K562 (cell line): ENCODE data around the gene PRKCB. TPM values are rescaled to one million over a fixed set of nuclear protein-coding genes. Genes with fewer than 3 reads are reported as not detected.

ENCODE experiments used
- ATAC-seq: fragments of 200-7000 bp; cut with Tn5 transposase; 3 replicates; pipeline ENCODE4 v1.9.1; 2020; ENCODE audit warnings: moderate library complexity
- BruUV-seq: library from RNA; stranded (reverse); fragments of 400-500 nt; replicated peaks from 2 replicates; lab custom pipeline; 2021; lab: Mats Ljungman, UMichigan
- CTCF ChIA-PET: fragments of 300-600 bp; formaldehyde crosslinking; extraction: SDS; loops from one replicate; lab custom pipeline; 2021; ENCODE audit warnings: low intra/inter-chr PET ratio; lab: Yijun Ruan, JAX
- POLR2A ChIA-PET: fragments of 300-600, 350-650 bp; sonication (Branson Sonifier 250); formaldehyde crosslinking; extraction: SDS; loops from one replicate; lab custom pipeline; 2021; ENCODE audit warnings: antibody characterized with exemption, inconsistent platforms; lab: Yijun Ruan, JAX
- DNase-seq, 4 experiments: peaks; one replicate each; pipeline versions ENCODE4 v3.0.0 to v3.0.0-alpha.2; 2011 to 2018; ENCODE audit warnings: low spot score in 3 of 4, mixed read lengths in 3 of 4; ENCODE audit errors: extremely low read depth in 1 of 4
- FAIRE-seq: peaks from 2 replicates; lab custom pipeline; 2011; peaks lifted over from hg19 to GRCh38; lab: Jason Lieb, UNC
- H2AFZ ChIP-seq: 2 replicates; pipeline ENCODE4 v1.6.0; 2011; ENCODE audit warnings: low read depth, low read length, control low read depth, inconsistent platforms
- H3K27ac ChIP-seq: fragments of 200-600 bp; 3 replicates; pipeline ENCODE4 v1.8.0; 2011; ENCODE audit warnings: low read depth, mild to moderate bottlenecking, control low read depth, inconsistent platforms, low read length, moderate library complexity, mixed read lengths; ENCODE audit errors: extremely low read depth
- H3K27me3 ChIP-seq, 2 experiments: fragments of 300-600 bp in 1 of 2; 2 replicates in 1 of 2; 3 replicates in 1 of 2; pipeline versions ENCODE4 v1.6.0 to v1.8.0; 2011; ENCODE audit warnings: inconsistent platforms in 2 of 2, low read length in 2 of 2, mild to moderate bottlenecking in 1 of 2, mixed read lengths in 1 of 2, moderate library complexity in 1 of 2; ENCODE audit not compliant: control insufficient read depth in 2 of 2, insufficient read depth in 2 of 2
- H3K36me3 ChIP-seq: fragments of 300-600 bp; 3 replicates; pipeline ENCODE4 v1.8.0; 2011; ENCODE audit warnings: mild to moderate bottlenecking, low read length, inconsistent platforms; ENCODE audit not compliant: control insufficient read depth, insufficient read depth
- H3K4me1 ChIP-seq, 2 experiments: fragments of 200-600 bp in 1 of 2; replicated peaks in 1 of 2; 2 replicates in 1 of 2; 3 replicates in 1 of 2; pipeline versions ENCODE4 v1.5.1 to v1.8.0; 2011; ENCODE audit warnings: inconsistent platforms in 2 of 2, low read length in 2 of 2, mild to moderate bottlenecking in 1 of 2, mixed read lengths in 1 of 2, moderate library complexity in 1 of 2; ENCODE audit not compliant: control insufficient read depth in 2 of 2, insufficient read depth in 2 of 2
- H3K4me2 ChIP-seq: 2 replicates; pipeline ENCODE4 v1.6.1; 2011; ENCODE audit warnings: low read length, control low read depth, inconsistent platforms, mixed read lengths; ENCODE audit not compliant: insufficient read depth
- H3K4me3 ChIP-seq: fragments of 200-600 bp; sonication (generic), shearing (Covaris generic); 2 replicates; pipeline ENCODE4 v1.5.1; 2016; ENCODE audit warnings: control low read depth, inconsistent platforms
- H3K79me2 ChIP-seq: fragments of 200-600 bp; 3 replicates; pipeline ENCODE4 v1.8.0; 2011; ENCODE audit warnings: low read length, inconsistent platforms; ENCODE audit not compliant: control insufficient read depth, insufficient read depth
- H3K9ac ChIP-seq, 2 experiments: 2 replicates each; pipeline versions ENCODE4 v1.6.0 to v1.6.1; 2011; ENCODE audit warnings: low read depth in 2 of 2, low read length in 2 of 2, control low read depth in 1 of 2, inconsistent platforms in 1 of 2, mild to moderate bottlenecking in 1 of 2, mixed read lengths in 1 of 2; ENCODE audit not compliant: insufficient read depth in 1 of 2
- H3K9me1 ChIP-seq: one replicate; pipeline ENCODE4 v1.6.0; 2011; ENCODE audit warnings: inconsistent platforms, mild to moderate bottlenecking, low read length, moderate library complexity; ENCODE audit not compliant: control insufficient read depth, insufficient read depth
- H3K9me3 ChIP-seq: replicated peaks from 2 replicates; pipeline ENCODE4 v1.5.1; 2011; ENCODE audit warnings: low read depth, low read length, inconsistent platforms; ENCODE audit not compliant: control insufficient read depth, insufficient read depth
- H4K20me1 ChIP-seq: replicated peaks from 2 replicates; pipeline ENCODE4 v1.6.1; 2011; ENCODE audit warnings: low read length, inconsistent platforms, mixed read lengths; ENCODE audit not compliant: control insufficient read depth, insufficient read depth
- CCAR2 ChIP-seq: fragments of 200-400 bp; formaldehyde crosslinking; IDR thresholded peaks from 2 replicates; pipeline ENCODE4 v1.6.1; 2017; ENCODE audit warnings: mild to moderate bottlenecking, low read depth, low read length
- NR3C1 ChIP-seq: sonication (generic); formaldehyde crosslinking; IDR thresholded peaks from 2 replicates; pipeline ENCODE4 v1.8.1; 2022; ENCODE audit warnings: missing genetic modification reagents
- RBFOX2 ChIP-seq: fragments of 200-400 bp; formaldehyde crosslinking; IDR thresholded peaks from 2 replicates; pipeline ENCODE4 v1.6.1; 2017; ENCODE audit warnings: low read depth, mild to moderate bottlenecking, low read length, moderate library complexity
- SRSF3 ChIP-seq: fragments of 200-400 bp; formaldehyde crosslinking; IDR thresholded peaks from 2 replicates; pipeline ENCODE4 v1.6.1; 2016; ENCODE audit warnings: mild to moderate bottlenecking, low read length, moderate library complexity; ENCODE audit not compliant: insufficient read depth
- TRIM28 ChIP-seq: fragments of 450-650 bp; IDR thresholded peaks from 2 replicates; pipeline ENCODE4 v1.6.1; 2017
- ZNF79 ChIP-seq: fragments of 250-450 bp; sonication (Bioruptor Pico); IDR thresholded peaks from 2 replicates; pipeline ENCODE4 v1.4.0; 2020; ENCODE audit warnings: low read depth, mild to moderate bottlenecking, moderate library complexity
- WGBS: fragments of 100-300 bp; shearing (Covaris generic); methylation state at CpG from one replicate; pipeline ENCODE4 v1.1.6; 2016; ENCODE audit warnings: low coverage, mixed read lengths; ENCODE audit not compliant: insufficient coverage; ENCODE audit errors: missing lambda C conversion rate; 5-methylcytosine and 5-hydroxymethylcytosine counted together
- in situ Hi-C: fragments of 300-500 bp; cut with MboI; formaldehyde crosslinking; loops from 4 replicates; pipeline ENCODE4 v1.15.0; 2018; ENCODE audit warnings: inconsistent platforms, mixed read lengths
- intact Hi-C: fragments of 100-400 bp; cut with micrococcal nuclease; formaldehyde crosslinking; loops from 2 replicates; pipeline ENCODE4 v1.14.2; 2022
- polyA plus RNA-seq, 8 experiments: library from polyadenylated mRNA; depleted of rRNA in 4 of 8; stranded (reverse) in 5 of 8; unstranded in 3 of 8; fragments of >200 nt; fragmentation: Nextera tagmentation in 2 of 8; fragmentation: Illumina TruSeq in 1 of 8; extraction: Ambion mirVana in 2 of 8; extraction: Trizol in 1 of 8; gene quantifications; 2 replicates each; pipeline versions ENCODE4 v1.2.1 to v1.2.3, GENCODE V29; 2011 to 2014; ENCODE audit warnings: inconsistent platforms in 1 of 8, missing spikeins in 1 of 8
- total RNA-seq, 7 experiments: library from RNA; depleted of rRNA in 6 of 7; stranded (reverse); fragments of >200 nt in 6 of 7; fragmentation: Illumina TruSeq in 2 of 7; extraction: Trizol in 2 of 7; gene quantifications; 2 replicates each; pipeline versions ENCODE4 v1.2.1 to v1.2.3, GENCODE V29; 2011 to 2021; ENCODE audit warnings: low replicate concordance in 1 of 7
- TF ChIP-seq, protein P1 (sequence below): fragments of 200-600 bp; sonication (generic); IDR thresholded peaks from one replicate; pipeline ENCODE4 v1.6.1; 2012; ENCODE audit warnings: mild to moderate bottlenecking, low read depth, low read length, inconsistent platforms
- TF ChIP-seq, protein P2 (sequence below): sonication (generic); formaldehyde crosslinking; IDR thresholded peaks from 2 replicates; pipeline ENCODE4 v1.8.1; 2023; ENCODE audit warnings: mild to moderate bottlenecking, missing genetic modification reagents

Gene PRKCB
- total and polyA plus RNA-seq, 9 of the 15 experiments (the other 6 are each of a cell fraction or from before 2014, with no cell fraction given), result 49.9 to 276 (median 148) TPM

DNA sequence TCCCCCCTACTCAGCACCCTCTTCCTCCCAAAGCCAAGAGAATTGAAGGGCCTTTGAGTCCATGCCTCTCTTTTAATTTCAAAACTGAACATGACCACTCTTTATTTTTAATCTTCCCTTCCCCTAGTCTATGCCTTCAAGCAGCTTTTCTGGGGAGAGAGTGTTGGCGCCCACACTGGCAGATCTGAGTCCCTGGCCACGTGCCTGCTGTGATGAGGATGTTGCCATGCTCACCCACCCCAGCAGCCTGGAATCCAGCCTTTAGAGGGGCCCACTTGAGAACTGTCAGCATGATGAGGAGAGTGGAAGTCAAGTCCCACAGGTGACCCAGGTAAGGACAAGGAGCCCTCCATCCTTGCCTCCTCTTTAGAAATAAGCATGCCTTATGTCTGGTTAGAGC lies 400.0 kb downstream of the PRKCB start:
- BruUV-seq, result no TSS peak
- POLR2A ChIA-PET, result no interaction called here
- Histone ChIP-seq H4K20me1 (no peaks in the 10 kb centered on the region), H3K9me1 (no peaks in the 10 kb centered on the region), H3K9me3 (no peaks in the 10 kb centered on the region), H3K27ac (no peak overlapping the region), H3K79me2 (no peaks in the 10 kb centered on the region), H3K4me3 (no peak overlapping the region), H2AFZ (no peak overlapping the region), H3K9ac (no peak overlapping the region), H3K36me3 (no peaks in the 10 kb centered on the region), H3K4me1 (no peaks in the 10 kb centered on the region), H3K4me2 (no peak overlapping the region), H3K27me3 (peaks cover 12 to 14% of the 10 kb centered on the region in 2 experiments)
- WGBS, result 0% methylated on average over 2 of the region's 2 CpGs
- CTCF ChIA-PET, result no interaction called here
- no peak for TF ChIP-seq NR3C1 (CRISPR knock-in tag)
- TF ChIP-seq, protein P1, sequence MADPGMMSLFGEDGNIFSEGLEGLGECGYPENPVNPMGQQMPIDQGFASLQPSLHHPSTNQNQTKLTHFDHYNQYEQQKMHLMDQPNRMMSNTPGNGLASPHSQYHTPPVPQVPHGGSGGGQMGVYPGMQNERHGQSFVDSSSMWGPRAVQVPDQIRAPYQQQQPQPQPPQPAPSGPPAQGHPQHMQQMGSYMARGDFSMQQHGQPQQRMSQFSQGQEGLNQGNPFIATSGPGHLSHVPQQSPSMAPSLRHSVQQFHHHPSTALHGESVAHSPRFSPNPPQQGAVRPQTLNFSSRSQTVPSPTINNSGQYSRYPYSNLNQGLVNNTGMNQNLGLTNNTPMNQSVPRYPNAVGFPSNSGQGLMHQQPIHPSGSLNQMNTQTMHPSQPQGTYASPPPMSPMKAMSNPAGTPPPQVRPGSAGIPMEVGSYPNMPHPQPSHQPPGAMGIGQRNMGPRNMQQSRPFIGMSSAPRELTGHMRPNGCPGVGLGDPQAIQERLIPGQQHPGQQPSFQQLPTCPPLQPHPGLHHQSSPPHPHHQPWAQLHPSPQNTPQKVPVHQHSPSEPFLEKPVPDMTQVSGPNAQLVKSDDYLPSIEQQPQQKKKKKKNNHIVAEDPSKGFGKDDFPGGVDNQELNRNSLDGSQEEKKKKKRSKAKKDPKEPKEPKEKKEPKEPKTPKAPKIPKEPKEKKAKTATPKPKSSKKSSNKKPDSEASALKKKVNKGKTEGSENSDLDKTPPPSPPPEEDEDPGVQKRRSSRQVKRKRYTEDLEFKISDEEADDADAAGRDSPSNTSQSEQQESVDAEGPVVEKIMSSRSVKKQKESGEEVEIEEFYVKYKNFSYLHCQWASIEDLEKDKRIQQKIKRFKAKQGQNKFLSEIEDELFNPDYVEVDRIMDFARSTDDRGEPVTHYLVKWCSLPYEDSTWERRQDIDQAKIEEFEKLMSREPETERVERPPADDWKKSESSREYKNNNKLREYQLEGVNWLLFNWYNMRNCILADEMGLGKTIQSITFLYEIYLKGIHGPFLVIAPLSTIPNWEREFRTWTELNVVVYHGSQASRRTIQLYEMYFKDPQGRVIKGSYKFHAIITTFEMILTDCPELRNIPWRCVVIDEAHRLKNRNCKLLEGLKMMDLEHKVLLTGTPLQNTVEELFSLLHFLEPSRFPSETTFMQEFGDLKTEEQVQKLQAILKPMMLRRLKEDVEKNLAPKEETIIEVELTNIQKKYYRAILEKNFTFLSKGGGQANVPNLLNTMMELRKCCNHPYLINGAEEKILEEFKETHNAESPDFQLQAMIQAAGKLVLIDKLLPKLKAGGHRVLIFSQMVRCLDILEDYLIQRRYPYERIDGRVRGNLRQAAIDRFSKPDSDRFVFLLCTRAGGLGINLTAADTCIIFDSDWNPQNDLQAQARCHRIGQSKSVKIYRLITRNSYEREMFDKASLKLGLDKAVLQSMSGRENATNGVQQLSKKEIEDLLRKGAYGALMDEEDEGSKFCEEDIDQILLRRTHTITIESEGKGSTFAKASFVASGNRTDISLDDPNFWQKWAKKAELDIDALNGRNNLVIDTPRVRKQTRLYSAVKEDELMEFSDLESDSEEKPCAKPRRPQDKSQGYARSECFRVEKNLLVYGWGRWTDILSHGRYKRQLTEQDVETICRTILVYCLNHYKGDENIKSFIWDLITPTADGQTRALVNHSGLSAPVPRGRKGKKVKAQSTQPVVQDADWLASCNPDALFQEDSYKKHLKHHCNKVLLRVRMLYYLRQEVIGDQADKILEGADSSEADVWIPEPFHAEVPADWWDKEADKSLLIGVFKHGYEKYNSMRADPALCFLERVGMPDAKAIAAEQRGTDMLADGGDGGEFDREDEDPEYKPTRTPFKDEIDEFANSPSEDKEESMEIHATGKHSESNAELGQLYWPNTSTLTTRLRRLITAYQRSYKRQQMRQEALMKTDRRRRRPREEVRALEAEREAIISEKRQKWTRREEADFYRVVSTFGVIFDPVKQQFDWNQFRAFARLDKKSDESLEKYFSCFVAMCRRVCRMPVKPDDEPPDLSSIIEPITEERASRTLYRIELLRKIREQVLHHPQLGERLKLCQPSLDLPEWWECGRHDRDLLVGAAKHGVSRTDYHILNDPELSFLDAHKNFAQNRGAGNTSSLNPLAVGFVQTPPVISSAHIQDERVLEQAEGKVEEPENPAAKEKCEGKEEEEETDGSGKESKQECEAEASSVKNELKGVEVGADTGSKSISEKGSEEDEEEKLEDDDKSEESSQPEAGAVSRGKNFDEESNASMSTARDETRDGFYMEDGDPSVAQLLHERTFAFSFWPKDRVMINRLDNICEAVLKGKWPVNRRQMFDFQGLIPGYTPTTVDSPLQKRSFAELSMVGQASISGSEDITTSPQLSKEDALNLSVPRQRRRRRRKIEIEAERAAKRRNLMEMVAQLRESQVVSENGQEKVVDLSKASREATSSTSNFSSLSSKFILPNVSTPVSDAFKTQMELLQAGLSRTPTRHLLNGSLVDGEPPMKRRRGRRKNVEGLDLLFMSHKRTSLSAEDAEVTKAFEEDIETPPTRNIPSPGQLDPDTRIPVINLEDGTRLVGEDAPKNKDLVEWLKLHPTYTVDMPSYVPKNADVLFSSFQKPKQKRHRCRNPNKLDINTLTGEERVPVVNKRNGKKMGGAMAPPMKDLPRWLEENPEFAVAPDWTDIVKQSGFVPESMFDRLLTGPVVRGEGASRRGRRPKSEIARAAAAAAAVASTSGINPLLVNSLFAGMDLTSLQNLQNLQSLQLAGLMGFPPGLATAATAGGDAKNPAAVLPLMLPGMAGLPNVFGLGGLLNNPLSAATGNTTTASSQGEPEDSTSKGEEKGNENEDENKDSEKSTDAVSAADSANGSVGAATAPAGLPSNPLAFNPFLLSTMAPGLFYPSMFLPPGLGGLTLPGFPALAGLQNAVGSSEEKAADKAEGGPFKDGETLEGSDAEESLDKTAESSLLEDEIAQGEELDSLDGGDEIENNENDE, result no peak
- no peak for TF ChIP-seq TRIM28
- TF ChIP-seq SRSF3, result no peak
- TF ChIP-seq CCAR2, result no peak
- TF ChIP-seq, protein P2, sequence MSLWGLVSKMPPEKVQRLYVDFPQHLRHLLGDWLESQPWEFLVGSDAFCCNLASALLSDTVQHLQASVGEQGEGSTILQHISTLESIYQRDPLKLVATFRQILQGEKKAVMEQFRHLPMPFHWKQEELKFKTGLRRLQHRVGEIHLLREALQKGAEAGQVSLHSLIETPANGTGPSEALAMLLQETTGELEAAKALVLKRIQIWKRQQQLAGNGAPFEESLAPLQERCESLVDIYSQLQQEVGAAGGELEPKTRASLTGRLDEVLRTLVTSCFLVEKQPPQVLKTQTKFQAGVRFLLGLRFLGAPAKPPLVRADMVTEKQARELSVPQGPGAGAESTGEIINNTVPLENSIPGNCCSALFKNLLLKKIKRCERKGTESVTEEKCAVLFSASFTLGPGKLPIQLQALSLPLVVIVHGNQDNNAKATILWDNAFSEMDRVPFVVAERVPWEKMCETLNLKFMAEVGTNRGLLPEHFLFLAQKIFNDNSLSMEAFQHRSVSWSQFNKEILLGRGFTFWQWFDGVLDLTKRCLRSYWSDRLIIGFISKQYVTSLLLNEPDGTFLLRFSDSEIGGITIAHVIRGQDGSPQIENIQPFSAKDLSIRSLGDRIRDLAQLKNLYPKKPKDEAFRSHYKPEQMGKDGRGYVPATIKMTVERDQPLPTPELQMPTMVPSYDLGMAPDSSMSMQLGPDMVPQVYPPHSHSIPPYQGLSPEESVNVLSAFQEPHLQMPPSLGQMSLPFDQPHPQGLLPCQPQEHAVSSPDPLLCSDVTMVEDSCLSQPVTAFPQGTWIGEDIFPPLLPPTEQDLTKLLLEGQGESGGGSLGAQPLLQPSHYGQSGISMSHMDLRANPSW, result no peak
- TF ChIP-seq ZNF79, result no peak
- no peak for TF ChIP-seq RBFOX2
- ATAC-seq (no peak), FAIRE-seq (no peak), DNase-seq (no peak)
- in situ Hi-C loops, result no loop called here
- intact Hi-C loops, result no loop called here
